ENCODE data around the gene NMRK2.
"Not testable (repeated sequence)": the region's sequence is repeated elsewhere in the genome, so short reads cannot be mapped to it uniquely, and the experiment has no call there.

The NMRK2 gene, protein sequence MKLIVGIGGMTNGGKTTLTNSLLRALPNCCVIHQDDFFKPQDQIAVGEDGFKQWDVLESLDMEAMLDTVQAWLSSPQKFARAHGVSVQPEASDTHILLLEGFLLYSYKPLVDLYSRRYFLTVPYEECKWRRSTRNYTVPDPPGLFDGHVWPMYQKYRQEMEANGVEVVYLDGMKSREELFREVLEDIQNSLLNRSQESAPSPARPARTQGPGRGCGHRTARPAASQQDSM
- 0 reads per million in 2 donors for total RNA-seq

DNA sequence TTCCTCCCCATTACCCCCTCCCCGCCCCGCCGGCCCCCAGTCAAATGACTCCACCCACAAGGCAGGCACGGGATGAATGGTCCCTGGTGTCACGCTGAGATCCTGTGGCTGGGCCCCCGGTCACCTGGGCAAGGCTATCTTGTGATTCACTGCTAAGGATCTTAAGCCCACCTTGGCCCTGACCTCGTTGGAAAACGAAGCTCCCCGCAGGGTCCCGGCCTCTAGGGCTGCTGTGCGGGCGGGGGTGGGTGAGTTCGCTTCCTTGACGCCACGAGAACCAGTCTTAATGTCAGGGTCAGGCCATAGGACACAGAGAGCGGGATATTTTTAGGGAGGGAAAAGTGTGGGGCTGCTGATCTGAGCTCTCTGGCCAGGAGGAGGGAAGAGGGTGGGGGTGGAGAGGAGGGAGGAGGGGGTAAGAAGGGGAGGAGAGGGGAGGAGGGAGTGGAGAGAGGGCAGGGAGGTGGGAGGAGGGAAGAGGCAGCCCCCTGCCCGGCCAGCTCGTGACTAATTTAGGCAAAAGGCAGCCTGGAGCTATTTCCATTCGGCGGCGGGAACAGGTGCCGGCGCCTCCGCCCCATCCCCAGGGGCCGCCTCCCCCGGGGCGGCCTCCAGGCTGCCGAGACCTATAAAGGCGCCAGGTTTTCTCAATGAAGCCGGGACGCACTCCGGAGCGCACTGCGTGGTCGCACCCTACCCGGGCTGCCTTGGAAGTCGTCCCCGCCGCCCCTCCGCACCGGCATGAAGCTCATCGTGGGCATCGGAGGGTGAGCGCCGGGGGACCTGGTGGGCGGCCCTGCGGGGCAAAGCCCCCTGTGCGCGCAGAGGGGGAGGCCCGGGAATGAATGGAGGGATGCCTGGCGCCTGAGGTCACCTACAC is at the start of gene NMRK2:
Gene NMRK2, plus strand, starts transcription at position 139 of the 880 bp plus-strand sequence. Its CDS starts 603 bp downstream, at position 742.
- DNase-seq, result no peak

GRCh38 chr19:3890591-3890990 is 42.3 kb upstream of the NMRK2 start:
- DNase-seq, result no peak

DNA sequence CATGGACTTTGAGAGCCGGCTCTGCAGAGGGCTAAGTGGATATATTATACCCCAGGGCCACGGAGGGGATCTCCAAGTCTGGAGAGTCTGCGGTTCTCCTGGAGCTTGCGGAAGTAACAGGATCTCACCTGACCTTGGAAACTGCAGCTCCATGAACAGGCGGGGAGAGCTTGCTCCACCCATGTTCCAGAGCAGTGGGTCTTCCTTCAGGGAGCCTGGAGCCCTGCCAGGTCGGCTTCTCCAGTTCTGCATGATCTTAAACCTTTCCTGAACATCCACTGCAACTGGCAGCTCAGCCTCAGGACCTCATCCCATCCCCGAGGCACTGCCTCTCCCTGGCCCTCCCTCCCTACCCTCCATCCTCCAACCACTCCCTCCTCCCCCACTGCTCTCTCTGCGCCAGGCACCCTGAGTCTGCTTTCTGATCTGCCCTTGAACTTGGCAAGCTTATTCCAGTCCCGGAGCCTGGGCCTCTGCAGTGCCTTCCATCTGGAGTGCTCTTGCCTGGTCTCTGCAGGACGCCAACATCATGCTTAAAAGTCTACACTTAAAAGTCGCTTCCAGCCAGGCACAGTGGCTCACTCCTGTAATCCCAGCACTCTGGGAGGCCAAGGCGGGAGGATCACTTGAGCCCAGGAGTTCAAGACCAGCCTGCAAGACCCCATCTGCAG is 39.2 kb upstream of the NMRK2 start:
- no peak for DNase-seq

GRCh38 chr19:3894959-3895358 is 37.9 kb upstream of the NMRK2 start:
- DNase-seq, result not testable (repeated sequence)

DNA sequence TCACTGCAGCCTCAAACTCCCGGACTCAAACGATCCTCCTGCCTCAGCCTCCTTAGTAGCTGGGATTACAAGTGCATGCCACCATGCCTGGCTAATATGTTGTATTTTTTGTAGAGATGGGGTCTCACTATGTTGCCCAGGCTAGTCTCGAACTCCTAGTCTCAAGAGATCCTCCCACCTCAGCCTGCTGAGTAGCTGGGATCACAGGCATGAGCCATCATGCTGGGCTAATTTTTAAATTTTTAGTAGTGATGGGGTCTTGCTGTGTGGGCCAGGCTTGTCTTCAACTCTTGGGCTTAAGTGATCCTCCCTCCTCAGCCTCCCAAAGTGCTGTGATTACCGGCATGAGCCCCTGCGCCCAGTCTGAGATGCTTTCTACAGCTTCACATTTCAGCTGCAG is 37.1 kb upstream of the NMRK2 start:
- no peak for DNase-seq

- no peak for DNase-seq
Measured at GRCh38 chr19:3897936-3898335, 34.9 kb upstream of the NMRK2 start.

DNA sequence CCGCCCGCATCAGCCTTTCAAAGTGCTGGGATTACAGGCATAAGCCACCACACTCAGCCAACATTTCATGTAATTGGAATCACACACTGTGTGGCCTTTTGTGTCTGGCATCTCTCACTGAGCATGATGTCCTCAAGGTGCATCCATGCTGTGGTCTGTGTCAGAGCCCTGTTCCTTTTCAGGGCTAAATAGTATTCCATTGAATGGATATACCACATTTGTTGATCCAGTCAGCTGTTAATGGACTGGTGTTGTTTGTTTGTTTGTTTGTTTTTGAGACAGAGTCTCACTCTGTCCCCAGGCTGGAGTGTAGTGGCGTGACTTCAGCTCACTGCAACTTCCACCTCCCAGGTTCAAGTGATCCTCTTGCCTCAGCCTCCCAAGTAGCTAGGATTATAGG is 34.4 kb upstream of the NMRK2 start:
- DNase-seq, result no peak

GRCh38 chr19:3899531-3900294 is 33.2 kb upstream of the NMRK2 start:
- DNase-seq, result no peak

- DNase-seq, result no peak
Measured at GRCh38 chr19:3902317-3902973, 30.4 kb upstream of the NMRK2 start.

GRCh38 chr19:3904233-3904632 is 28.6 kb upstream of the NMRK2 start:
- no peak for DNase-seq

- DNase-seq, result no peak
Measured at GRCh38 chr19:3907626-3908265, 25.1 kb upstream of the NMRK2 start.

GRCh38 chr19:3908266-3909054 is 24.4 kb upstream of the NMRK2 start:
- no peak for DNase-seq

GRCh38 chr19:3910105-3910504 is 22.8 kb upstream of the NMRK2 start:
- DNase-seq, result no peak

DNA sequence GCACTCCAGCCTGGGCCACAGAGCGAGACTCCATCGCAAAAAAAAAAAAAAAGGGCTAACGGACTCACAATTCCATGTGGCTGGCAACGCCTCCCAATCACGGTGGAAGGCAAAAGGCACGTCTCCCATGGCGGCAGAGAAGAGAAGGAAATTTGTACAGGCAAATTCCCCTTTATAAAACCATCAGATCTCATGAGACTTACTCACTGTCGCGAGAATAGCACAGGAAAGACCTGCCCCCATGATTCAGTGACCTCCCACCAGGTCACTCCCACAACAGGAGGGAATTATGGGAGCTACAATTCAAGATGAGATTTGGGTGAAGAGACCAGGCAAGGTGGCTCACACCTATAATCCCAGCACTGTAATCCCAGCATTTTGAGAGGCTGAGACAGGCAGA is 18.7 kb upstream of the NMRK2 start:
- DNase-seq, result no peak

DNA sequence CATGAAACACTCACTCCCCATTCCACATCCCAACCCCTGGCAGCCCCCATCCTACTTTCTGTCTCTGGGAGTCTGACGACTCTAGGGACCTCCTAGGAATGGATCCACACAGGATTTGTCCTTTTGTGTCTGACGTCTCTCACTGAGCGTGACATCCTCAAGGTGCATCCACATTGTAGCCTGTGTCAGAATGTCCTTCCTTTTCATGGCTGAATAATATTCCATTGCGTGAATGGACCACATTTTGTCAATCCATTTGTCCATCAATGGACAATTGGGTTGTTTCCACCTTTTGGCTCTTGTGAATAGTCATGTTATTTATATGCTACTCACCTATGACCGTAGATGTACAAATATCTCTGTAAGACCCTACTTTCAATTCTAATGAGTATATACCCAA is 16.8 kb upstream of the NMRK2 start:
- DNase-seq, result no peak

DNA sequence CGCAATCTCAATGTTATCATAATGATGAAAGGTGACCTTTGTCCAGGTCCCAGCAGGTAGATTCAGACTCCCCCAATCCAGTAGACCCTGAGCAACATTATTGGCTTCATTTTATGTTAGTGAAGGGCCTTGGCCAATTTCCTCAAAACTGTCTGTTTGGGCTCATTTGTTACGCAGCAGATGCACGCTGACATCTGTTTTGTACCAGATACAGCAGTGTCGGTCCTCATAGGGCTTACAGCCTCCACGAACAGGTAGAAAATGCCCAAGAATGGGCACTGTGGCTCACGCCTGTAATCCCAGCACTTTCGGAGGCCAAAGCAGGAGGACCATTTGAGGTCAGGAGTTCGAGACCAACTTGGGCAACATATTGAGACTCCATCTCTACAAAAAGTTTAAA is 13.1 kb upstream of the NMRK2 start:
- DNase-seq, result no peak

DNA sequence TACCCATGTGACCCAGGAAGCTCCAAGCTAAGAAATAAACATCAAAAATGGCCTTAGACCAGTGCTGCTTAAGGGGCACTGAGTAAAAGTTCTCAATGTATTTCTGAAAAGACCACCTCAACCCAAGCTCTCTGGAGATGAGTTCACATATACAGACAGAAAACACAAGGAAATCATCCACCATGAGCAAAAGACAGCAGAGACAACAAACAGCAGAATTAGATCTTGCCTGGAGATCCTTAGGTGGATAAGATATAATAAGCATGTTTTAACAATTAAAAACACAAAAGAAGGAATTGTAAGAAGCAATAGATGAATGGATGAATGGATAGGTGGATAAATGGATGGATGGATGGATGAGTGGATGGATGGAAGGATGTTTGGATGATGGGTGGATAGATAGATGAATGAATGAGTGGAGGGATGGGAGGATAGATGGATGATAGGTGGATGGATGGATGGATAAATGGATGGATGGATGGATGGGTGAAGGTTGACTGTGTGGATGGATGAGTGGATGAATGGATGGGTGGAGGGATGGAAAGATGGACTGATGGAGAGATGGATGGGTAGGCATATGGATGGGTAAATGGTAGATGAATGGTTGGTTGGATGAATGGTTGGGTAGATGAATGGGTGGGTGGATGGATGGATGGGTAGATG is 9.6 kb upstream of the NMRK2 start:
- DNase-seq, result no peak

- no peak for DNase-seq
Measured at GRCh38 chr19:3923912-3924311, 9.0 kb upstream of the NMRK2 start.

DNA sequence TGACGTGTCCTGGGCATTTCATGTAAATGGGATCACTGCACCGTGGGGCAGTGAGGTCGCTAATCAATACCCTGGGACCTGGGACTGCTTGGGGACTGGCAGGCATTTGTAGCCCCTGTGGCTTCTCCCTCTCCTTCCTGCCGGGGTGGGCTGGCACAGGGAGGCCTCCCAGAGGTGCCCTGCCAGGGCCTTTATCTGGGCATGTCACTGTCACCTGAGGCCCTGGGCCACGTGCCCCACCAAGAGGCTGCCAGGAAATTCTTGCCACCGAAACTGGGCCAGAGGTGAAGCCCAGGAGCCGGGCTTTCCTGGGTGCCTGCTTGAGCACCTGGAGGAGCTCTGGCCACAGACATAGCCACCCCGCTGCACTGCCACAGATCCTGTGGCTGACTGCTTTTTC is 1.8 kb upstream of the NMRK2 start:
- no peak for DNase-seq
